ENCODE results near the gene NEDD4L.

NEDD4L gene

DNA sequence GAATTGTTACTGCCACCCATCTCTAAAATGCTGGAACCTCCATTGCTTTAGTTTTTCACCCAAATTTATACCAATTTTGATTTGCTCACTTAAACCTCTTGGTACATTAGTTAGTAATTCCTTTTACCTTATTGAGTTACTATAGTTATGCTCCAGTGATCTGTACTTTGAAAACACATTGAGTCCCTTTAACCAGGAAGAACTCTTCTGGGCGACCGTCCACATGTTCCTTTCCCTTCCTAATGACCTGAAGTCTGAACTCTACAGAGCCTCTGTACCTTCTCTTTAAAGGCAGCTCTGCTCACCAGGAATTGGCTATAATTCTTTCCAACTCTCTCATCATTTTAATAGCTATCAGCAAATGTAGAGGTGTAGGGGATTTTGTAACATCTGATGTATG is 290.0 kb downstream of the NEDD4L start:
- H3K27ac ChIP-seq, result no peak overlapping the region
- TF ChIP-seq, protein P1, sequence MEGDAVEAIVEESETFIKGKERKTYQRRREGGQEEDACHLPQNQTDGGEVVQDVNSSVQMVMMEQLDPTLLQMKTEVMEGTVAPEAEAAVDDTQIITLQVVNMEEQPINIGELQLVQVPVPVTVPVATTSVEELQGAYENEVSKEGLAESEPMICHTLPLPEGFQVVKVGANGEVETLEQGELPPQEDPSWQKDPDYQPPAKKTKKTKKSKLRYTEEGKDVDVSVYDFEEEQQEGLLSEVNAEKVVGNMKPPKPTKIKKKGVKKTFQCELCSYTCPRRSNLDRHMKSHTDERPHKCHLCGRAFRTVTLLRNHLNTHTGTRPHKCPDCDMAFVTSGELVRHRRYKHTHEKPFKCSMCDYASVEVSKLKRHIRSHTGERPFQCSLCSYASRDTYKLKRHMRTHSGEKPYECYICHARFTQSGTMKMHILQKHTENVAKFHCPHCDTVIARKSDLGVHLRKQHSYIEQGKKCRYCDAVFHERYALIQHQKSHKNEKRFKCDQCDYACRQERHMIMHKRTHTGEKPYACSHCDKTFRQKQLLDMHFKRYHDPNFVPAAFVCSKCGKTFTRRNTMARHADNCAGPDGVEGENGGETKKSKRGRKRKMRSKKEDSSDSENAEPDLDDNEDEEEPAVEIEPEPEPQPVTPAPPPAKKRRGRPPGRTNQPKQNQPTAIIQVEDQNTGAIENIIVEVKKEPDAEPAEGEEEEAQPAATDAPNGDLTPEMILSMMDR (conservative IDR thresholded peaks at IDR 0.05; ENCODE audit: low read depth), result no peak
- DNase-seq (ENCODE audit: low spot score), result no peak
- CTCF ChIA-PET, result no interaction called here
- POLR2A ChIA-PET (ENCODE audit: low non-redundant PET), result no interaction called here

- DNase-seq (ENCODE audit: low spot score), result no peak
- ChIA-PET CTCF (no interaction called here), POLR2A (ENCODE audit: low non-redundant PET) (no interaction called here)
- H3K27ac ChIP-seq, result no peak overlapping the region
- TF ChIP-seq, protein P1 (conservative IDR thresholded peaks at IDR 0.05; ENCODE audit: low read depth), result no peak
Observed at GRCh38 chr18:58335223-58335622, 291.2 kb downstream of the NEDD4L start.

- POLR2A ChIA-PET (ENCODE audit: low non-redundant PET), result no interaction called here
- TF ChIP-seq, protein P1 (conservative IDR thresholded peaks at IDR 0.05; ENCODE audit: low read depth), result no peak
- H3K27ac ChIP-seq, result no peak overlapping the region
- no peak for DNase-seq (ENCODE audit: low spot score)
- CTCF ChIA-PET, result no interaction called here
Observed at GRCh38 chr18:58335821-58336220, 291.8 kb downstream of the NEDD4L start.

- ChIA-PET CTCF (no interaction called here), POLR2A (ENCODE audit: low non-redundant PET) (no interaction called here)
- no peak for DNase-seq (ENCODE audit: low spot score)
- TF ChIP-seq, protein P1 (conservative IDR thresholded peaks at IDR 0.05; ENCODE audit: low read depth), result no peak
- H3K27ac ChIP-seq, result no peak overlapping the region
Observed at GRCh38 chr18:58336605-58337004, 292.6 kb downstream of the NEDD4L start.

DNA sequence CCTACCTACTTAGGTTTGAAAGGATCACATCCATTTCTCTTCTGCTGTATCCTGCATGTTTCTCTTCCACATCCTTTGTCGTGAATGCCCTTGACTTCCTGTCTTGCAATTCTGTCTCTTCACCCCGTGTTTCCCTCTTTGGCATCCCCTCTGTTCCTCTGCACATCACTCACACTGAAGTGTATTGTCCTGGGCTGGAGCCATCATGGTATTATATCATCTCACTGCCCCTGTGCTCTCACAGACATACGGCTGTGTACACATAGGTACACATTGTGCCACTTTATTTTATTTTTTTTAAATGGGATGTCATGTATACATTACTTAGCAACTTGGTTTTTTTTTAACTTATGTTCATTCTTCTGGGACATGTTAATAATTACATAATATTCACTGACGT is 293.3 kb downstream of the NEDD4L start:
- DNase-seq (ENCODE audit: low spot score), result no peak
- TF ChIP-seq, protein P1 (conservative IDR thresholded peaks at IDR 0.05; ENCODE audit: low read depth), result no peak
- ChIA-PET POLR2A (ENCODE audit: low non-redundant PET) (no interaction called here), CTCF (no interaction called here)
- no peak overlapping the region for H3K27ac ChIP-seq

- H3K27ac ChIP-seq, result no peak overlapping the region
- no peak for DNase-seq (ENCODE audit: low spot score)
- TF ChIP-seq, protein P1 (conservative IDR thresholded peaks at IDR 0.05; ENCODE audit: low read depth), result no peak
- POLR2A ChIA-PET (ENCODE audit: low non-redundant PET), result no interaction called here
- CTCF ChIA-PET, result no interaction called here
Observed at GRCh38 chr18:58337686-58338085, 293.7 kb downstream of the NEDD4L start.

GRCh38 chr18:58338141-58338540 is 294.1 kb downstream of the NEDD4L start:
- TF ChIP-seq, protein P1 (conservative IDR thresholded peaks at IDR 0.05; ENCODE audit: low read depth), result no peak
- POLR2A ChIA-PET (ENCODE audit: low non-redundant PET), result no interaction called here
- CTCF ChIA-PET, result no interaction called here
- no peak overlapping the region for H3K27ac ChIP-seq
- DNase-seq (ENCODE audit: low spot score), result no peak
